ENCODE results near the gene ZNF578. TPM values are rescaled to one million over a fixed set of nuclear protein-coding genes. Genes with fewer than 3 reads are reported as not detected.

Gene ZNF578
- total and polyA plus RNA-seq, 9 donors = 1.6 to 8.0 (median 4.0) TPM

DNA sequence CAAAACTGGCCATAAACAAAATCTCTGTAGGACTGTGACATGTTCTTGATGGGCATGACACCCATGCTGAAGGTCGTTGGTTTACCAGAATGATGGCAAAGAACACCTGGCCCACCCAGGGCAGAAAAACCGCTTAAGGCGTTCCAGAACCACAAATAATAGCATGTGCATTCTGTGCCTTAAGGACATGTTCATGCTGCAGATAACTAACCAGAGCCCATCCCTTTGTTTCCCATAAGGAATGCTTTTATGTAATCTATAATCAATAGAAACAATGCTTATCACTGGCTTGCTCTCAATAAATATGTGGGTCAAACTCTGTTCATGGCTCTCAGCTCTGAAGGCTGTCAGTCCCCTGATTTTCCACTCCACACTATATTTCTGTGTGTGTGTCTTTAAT is 11.2 kb upstream of the ZNF578 start:
- peaks cover 0 to 4% of the 10 kb centered on the region in 2 donors for H3K9me3 ChIP-seq
- WGBS, 3 donors = 73 to 84% (median 77%) methylated on average over 3 of the region's 3 CpGs
- DNase-seq = no peak
- TF ChIP-seq POLR2A (IDR thresholded peaks at IDR 0.05) (no peak), EP300 (IDR thresholded peaks at IDR 0.05) (no peak)
- TF ChIP-seq, protein P1, sequence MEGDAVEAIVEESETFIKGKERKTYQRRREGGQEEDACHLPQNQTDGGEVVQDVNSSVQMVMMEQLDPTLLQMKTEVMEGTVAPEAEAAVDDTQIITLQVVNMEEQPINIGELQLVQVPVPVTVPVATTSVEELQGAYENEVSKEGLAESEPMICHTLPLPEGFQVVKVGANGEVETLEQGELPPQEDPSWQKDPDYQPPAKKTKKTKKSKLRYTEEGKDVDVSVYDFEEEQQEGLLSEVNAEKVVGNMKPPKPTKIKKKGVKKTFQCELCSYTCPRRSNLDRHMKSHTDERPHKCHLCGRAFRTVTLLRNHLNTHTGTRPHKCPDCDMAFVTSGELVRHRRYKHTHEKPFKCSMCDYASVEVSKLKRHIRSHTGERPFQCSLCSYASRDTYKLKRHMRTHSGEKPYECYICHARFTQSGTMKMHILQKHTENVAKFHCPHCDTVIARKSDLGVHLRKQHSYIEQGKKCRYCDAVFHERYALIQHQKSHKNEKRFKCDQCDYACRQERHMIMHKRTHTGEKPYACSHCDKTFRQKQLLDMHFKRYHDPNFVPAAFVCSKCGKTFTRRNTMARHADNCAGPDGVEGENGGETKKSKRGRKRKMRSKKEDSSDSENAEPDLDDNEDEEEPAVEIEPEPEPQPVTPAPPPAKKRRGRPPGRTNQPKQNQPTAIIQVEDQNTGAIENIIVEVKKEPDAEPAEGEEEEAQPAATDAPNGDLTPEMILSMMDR (IDR thresholded peaks at IDR 0.05) = no peak
- no peaks in the 10 kb centered on the region for H3K27me3 ChIP-seq
- intact Hi-C loops (cut with DNase I) = no loop called here
- H3K36me3 ChIP-seq = no peaks in the 10 kb centered on the region
- no peak overlapping the region for H3K4me3 ChIP-seq
- no peaks in the 10 kb centered on the region for H3K4me1 ChIP-seq (ENCODE audit: insufficient read depth)
- no peak overlapping the region for H3K27ac ChIP-seq

DNA sequence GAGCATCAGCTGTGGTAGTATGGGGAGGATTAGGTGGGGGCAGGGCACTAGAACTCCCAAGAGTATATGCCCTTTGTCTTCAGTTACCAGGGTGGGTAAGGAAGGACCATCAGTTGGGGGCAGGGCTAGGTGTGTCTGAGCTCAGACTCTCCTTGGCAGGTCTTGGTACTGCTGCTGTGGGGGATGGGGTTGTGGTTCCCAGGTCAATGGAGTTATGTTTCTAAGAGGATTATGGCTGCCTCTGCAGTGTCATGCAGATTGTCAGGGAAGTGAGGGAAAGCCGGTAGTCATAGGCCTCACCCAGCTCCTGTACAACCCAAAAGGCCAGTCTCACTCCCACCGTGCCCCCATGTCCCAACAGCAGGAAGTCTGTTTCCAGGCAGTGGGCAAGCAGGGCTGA is 8.8 kb upstream of the ZNF578 start:
- no peaks in the 10 kb centered on the region for H3K27me3 ChIP-seq
- H3K36me3 ChIP-seq = no peaks in the 10 kb centered on the region
- intact Hi-C loops (cut with DNase I) = no loop called here
- DNase-seq = no peak
- WGBS, 3 donors = 40 to 46% (median 45%) methylated on average over 2 of the region's 2 CpGs
- no peak overlapping the region for H3K4me3 ChIP-seq
- H3K4me1 ChIP-seq (ENCODE audit: insufficient read depth) = no peaks in the 10 kb centered on the region
- H3K9me3 ChIP-seq = peaks cover 0 to 4% of the 10 kb centered on the region in 2 donors
- TF ChIP-seq EP300 (IDR thresholded peaks at IDR 0.05) (no peak), POLR2A (IDR thresholded peaks at IDR 0.05) (no peak)
- TF ChIP-seq, protein P1 (IDR thresholded peaks at IDR 0.05) = no peak
- no peak overlapping the region for H3K27ac ChIP-seq

DNA sequence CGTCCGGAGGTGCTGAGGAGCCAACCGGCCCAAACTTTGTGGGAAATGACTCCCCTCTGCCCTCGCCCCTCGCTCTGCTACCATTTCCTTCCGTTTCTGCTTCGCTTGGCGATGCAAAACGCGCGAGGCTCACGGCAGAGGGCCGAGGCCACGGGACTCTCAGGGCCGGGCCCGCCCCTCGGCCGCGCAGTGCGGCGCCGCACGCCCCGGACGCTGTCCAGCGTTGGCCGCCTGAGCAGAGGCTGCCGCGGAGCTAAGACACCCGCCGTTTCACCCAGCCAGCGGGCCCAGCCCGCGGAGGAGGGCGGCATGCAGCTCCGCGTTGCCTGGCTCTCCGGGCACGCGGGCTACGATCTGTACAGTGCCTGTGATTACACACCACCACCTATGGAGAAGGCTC is 2.1 kb upstream of the ZNF578 start:
- no peaks in the 10 kb centered on the region for H3K4me1 ChIP-seq (ENCODE audit: insufficient read depth)
- no peaks in the 10 kb centered on the region for H3K36me3 ChIP-seq
- no peak overlapping the region for H3K4me3 ChIP-seq
- H3K27ac ChIP-seq = no peak overlapping the region
- H3K9me3 ChIP-seq = peaks cover 0 to 8% of the 10 kb centered on the region in 2 donors
- DNase-seq = no peak
- 15 to 31% (median 22%) methylated on average over 37 to 41 of the region's 41 CpGs for WGBS, 3 donors
- intact Hi-C loops (cut with DNase I) = no loop called here
- no peaks in the 10 kb centered on the region for H3K27me3 ChIP-seq
- no peak for TF ChIP-seq POLR2A (IDR thresholded peaks at IDR 0.05)
- TF ChIP-seq, protein P1 (IDR thresholded peaks at IDR 0.05) = no peak
- TF ChIP-seq EP300 (IDR thresholded peaks at IDR 0.05) = no peak

GRCh38 chr19:52464798-52465470 is 11.6 kb downstream of the ZNF578 start:
- TF ChIP-seq EP300 (IDR thresholded peaks at IDR 0.05) = no peak
- TF ChIP-seq, protein P1 (IDR thresholded peaks at IDR 0.05) = no peak
- no peak overlapping the region for H3K4me3 ChIP-seq
- no peaks in the 10 kb centered on the region for H3K27me3 ChIP-seq
- no peak overlapping the region for H3K27ac ChIP-seq
- 84 to 85% (median 84%) methylated on average over 14 of the region's 14 CpGs for WGBS, 3 donors
- no peak for DNase-seq
- intact Hi-C loops (cut with DNase I) = no loop called here
- H3K36me3 ChIP-seq = no peaks in the 10 kb centered on the region
- peaks cover 9 to 60% of the 10 kb centered on the region in 2 donors for H3K9me3 ChIP-seq
- H3K4me1 ChIP-seq (ENCODE audit: insufficient read depth) = no peaks in the 10 kb centered on the region

All from ovary (tissue), 9 donors.